RWPE1 (cell line): ENCODE data around the gene CDKAL1.

Source experiments
- CTCF ChIA-PET: fragments of 350-600 bp; sonication (Branson Sonifier 250); formaldehyde crosslinking; extraction: SDS; loops from one replicate; lab custom pipeline; 2021; lab: Yijun Ruan, JAX
- POLR2A ChIA-PET: fragments of 400-600 bp; formaldehyde crosslinking; extraction: SDS; loops from one replicate; lab custom pipeline; 2020; ENCODE audit warnings: antibody characterized with exemption; ENCODE audit not compliant: low non-redundant PET; lab: Yijun Ruan, JAX
- DNase-seq: peaks from one replicate; pipeline ENCODE4 v3.0.0; 2012; ENCODE audit warnings: low spot score
- H3K27ac ChIP-seq: fragments of 450-650 bp; 2 replicates; pipeline ENCODE4 v1.5.1; 2017
- TF ChIP-seq, protein P1 (sequence below): fragments of 450-650 bp; conservative IDR thresholded peaks from 2 replicates; pipeline ENCODE4 v1.5.1; 2017; ENCODE audit warnings: low read depth, mild to moderate bottlenecking

CDKAL1 gene

DNA sequence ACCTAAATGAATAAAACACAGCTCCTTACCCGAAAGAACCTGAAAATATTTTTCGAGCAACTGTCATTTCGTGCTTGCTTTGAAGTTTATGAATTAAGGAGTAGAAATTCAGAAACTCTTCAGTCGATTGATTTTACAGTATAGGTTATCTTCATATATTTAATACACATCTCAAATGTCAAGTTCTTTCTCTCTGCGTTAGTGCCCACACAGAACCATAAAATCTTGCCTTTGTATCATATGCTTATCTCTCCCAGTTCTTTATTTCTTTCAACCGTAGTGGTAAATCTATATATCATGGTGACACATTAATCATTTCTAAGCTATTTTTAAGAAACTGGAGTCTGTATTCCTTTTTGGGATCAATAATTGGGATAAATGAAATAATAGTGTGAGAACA, 397.5 kb downstream of the CDKAL1 start:
- ChIA-PET POLR2A (no interaction called here), CTCF (no interaction called here)
- TF ChIP-seq, protein P1, sequence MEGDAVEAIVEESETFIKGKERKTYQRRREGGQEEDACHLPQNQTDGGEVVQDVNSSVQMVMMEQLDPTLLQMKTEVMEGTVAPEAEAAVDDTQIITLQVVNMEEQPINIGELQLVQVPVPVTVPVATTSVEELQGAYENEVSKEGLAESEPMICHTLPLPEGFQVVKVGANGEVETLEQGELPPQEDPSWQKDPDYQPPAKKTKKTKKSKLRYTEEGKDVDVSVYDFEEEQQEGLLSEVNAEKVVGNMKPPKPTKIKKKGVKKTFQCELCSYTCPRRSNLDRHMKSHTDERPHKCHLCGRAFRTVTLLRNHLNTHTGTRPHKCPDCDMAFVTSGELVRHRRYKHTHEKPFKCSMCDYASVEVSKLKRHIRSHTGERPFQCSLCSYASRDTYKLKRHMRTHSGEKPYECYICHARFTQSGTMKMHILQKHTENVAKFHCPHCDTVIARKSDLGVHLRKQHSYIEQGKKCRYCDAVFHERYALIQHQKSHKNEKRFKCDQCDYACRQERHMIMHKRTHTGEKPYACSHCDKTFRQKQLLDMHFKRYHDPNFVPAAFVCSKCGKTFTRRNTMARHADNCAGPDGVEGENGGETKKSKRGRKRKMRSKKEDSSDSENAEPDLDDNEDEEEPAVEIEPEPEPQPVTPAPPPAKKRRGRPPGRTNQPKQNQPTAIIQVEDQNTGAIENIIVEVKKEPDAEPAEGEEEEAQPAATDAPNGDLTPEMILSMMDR, result no peak
- no peak overlapping the region for H3K27ac ChIP-seq
- no peak for DNase-seq

DNA sequence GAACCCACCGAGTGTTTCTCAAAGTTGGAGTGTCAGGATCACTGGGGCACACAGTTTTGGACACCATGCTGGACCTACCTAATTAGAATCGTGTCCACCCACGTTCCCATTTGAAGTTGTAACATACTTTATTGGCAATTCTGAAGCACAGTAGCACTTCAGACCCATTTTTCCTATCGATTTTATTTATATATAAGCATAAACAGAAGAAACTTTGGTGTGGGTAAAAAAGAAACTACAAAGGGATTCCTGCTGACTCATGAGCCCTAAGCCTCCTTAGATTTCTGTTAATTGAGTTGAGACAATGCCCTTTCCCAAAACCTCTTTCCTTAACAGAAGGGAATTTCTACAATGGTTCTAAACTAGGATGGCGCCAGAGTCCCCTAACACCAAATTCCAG, 398.0 kb downstream of the CDKAL1 start:
- no peak for DNase-seq

DNA sequence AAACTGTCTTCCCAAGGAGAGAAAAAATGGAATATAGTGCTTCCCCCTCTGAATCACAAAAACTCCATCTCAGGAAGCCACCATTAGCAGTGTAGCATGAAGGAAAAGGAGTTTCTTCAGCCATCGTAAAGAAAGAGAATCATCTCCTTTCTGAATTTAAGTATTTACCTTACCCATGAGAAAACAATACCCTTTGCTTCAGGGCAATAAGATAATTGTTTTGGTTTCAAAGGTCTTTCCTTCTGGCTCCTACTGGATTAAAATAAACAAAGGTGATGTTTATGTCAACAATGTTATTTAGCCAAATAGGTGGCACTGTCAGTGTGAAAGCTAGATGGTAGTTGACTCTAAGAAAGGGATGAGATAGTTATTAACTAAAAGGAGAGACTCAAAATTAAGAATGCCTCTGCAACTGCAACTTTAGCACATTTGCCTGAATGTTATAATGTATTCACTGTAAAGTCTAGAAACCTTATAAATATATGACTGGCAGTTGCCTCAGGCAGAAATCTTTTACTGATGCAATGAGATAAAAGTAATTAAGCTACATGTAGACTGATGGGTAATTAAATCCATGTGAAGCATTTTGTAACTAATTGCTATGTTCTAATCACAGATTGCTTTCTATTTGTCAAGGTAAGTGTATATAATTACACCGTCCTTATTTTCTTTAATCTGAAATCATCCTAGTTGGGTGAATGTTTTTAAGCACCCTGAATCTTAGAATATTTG, 399.0 kb downstream of the CDKAL1 start:
- TF ChIP-seq, protein P1, result no peak
- ChIA-PET POLR2A (no interaction called here), CTCF (interaction anchor here (0.6 kb wide), 1 partner anchor 303 kb away, joined by 4 read pairs; no protein-coding TSS in a partner anchor)
- DNase-seq, result no peak
- H3K27ac ChIP-seq, result no peak overlapping the region

More for the DNA sequence above, 398.0 kb downstream of the CDKAL1 start:
- ChIA-PET POLR2A (no interaction called here), CTCF (no interaction called here)
- H3K27ac ChIP-seq, result no peak overlapping the region
- TF ChIP-seq, protein P1, result no peak

DNA sequence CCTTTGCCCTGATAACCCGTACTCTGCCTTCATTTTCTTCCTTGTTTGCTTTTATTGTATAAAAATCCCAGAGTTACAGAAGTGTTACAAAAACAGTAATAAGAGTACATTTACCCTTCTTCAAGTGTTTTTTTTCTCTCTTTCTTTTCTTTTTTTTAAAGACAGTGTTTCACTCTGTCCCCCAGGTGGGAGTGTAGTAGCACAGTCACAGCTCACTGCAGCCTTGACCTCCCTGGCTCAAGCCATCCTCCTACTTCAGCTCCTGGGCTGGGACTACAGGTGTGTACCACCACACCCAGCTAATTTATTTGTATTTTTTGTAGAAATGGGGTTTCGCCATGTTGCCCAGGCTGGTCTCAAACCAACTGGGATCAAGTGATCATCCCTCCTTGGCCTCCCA, 402.7 kb downstream of the CDKAL1 start:
- TF ChIP-seq, protein P1, result no peak
- ChIA-PET POLR2A (no interaction called here), CTCF (no interaction called here)
- no peak overlapping the region for H3K27ac ChIP-seq
- no peak for DNase-seq

DNA sequence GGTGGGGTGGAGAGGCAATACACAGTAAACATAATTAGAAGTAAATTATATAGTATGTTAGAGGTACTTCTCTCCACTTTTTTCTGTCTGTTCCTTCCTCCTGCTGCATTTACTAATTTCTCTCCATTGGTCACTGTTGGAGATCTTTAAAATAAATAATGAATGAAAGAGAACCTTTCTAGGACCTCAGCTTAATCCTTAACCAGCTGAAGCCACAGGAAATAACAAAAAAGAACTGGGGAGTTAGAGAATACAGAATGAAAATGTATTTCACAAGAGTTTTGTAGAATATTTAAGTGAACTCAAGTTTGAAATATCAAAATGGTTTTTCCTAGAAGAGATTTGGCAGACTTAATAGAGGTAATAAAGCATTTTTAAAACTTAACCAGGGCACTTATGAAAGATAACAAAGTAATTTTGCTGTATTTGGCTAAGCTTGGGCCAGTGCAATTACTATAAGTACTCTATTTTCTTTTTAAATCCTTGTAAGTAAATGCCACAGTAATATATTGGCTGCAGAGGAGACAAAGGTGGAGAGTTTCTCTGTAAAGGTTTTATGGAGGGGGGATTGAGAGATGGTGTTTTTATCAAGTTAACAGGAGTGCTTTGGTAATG, 405.0 kb downstream of the CDKAL1 start:
- no peak overlapping the region for H3K27ac ChIP-seq
- POLR2A ChIA-PET, result no interaction called here
- CTCF ChIA-PET, result interaction anchor here (0.6 kb wide), 1 partner anchor 197 kb away, joined by 3 read pairs; no protein-coding TSS in a partner anchor
- DNase-seq, result no peak
- TF ChIP-seq, protein P1, result no peak

DNA sequence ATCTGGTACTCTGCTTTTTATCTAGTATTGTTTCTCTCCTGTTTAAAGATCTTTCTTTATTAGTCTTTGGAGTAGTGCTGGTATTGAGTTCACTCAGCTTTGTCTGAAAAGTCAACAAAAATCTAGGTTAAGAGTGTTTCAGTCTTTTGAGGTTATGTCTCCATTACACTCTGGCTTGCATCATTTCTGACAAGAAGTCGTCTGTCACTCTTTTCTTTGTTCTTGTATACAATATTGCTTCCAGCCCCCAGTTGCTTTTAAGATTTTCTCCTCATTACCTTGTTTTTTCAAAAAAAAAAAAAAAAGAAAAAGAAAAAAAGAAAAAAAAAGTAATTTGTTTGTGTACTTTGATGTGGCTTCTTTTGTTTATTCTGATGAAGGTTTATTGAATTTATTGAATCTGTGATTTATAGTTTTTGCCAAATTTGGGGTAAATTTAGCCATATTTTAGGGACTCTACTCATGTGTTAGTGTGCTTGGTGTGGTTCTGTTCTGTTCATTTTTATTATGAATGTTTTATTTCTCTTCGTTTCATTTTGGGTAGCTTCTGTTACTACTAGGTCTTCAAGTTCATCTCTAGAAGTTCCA, 408.9 kb downstream of the CDKAL1 start:
- no peak overlapping the region for H3K27ac ChIP-seq
- CTCF ChIA-PET, result no interaction called here
- DNase-seq, result no peak
- POLR2A ChIA-PET, result no interaction called here
- TF ChIP-seq, protein P1, result no peak
